ENCODE measurements around the gene STIMATE. TPM values are rescaled to one million over a fixed set of nuclear protein-coding genes. Genes with fewer than 3 reads are reported as not detected.

STIMATE gene
- total and polyA plus RNA-seq, 10 donors: 4.0 to 65.6 (median 34.0) TPM

DNA sequence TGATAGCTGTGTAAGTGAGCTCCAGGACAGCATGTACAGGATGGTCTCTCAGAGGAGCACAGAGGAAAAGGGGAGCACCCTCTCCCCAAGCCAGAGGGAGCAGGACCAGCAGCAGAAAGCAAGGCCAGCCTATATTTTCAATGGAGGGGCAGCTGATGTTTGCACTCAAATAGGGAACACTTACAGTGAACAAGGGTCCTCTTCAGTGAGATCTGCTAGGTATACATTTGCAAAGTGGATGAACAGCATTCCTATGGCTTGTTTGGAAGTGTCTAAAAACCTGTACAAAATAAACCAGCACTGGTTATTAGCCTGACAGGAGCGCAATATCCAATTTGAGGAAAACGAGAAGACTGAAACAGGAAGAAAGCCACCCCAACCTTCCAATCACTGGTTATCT, 44.9 kb downstream of the STIMATE start:
- 52 to 76% (median 63%) methylated on average over 2 of the region's 2 CpGs for WGBS, 5 donors
- TF ChIP-seq POLR2A (IDR thresholded peaks at IDR 0.05) (no peak), POLR2AphosphoS5 (IDR thresholded peaks at IDR 0.05) (no peak)
- TF ChIP-seq, protein P1, sequence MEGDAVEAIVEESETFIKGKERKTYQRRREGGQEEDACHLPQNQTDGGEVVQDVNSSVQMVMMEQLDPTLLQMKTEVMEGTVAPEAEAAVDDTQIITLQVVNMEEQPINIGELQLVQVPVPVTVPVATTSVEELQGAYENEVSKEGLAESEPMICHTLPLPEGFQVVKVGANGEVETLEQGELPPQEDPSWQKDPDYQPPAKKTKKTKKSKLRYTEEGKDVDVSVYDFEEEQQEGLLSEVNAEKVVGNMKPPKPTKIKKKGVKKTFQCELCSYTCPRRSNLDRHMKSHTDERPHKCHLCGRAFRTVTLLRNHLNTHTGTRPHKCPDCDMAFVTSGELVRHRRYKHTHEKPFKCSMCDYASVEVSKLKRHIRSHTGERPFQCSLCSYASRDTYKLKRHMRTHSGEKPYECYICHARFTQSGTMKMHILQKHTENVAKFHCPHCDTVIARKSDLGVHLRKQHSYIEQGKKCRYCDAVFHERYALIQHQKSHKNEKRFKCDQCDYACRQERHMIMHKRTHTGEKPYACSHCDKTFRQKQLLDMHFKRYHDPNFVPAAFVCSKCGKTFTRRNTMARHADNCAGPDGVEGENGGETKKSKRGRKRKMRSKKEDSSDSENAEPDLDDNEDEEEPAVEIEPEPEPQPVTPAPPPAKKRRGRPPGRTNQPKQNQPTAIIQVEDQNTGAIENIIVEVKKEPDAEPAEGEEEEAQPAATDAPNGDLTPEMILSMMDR (IDR thresholded peaks at IDR 0.05 in 8 of 11, conservative IDR thresholded peaks at IDR 0.05 in 3 of 11): no peak
- H3K4me3 ChIP-seq: no peak overlapping the region
- H3K36me3 ChIP-seq: peaks cover 0 to 98% (median 54%) of the 10 kb centered on the region in 6 donors
- no peaks in the 10 kb centered on the region for H3K27me3 ChIP-seq (replicated peaks in 1 of 7)
- intact Hi-C loops (cut with DNase I; ENCODE audit: low total_unique reads): no loop called here
- no peaks in the 10 kb centered on the region for H3K4me1 ChIP-seq
- no peak overlapping the region for H3K27ac ChIP-seq
- H3K9me3 ChIP-seq: no peaks in the 10 kb centered on the region
- DNase-seq: peak; percentile 5

DNA sequence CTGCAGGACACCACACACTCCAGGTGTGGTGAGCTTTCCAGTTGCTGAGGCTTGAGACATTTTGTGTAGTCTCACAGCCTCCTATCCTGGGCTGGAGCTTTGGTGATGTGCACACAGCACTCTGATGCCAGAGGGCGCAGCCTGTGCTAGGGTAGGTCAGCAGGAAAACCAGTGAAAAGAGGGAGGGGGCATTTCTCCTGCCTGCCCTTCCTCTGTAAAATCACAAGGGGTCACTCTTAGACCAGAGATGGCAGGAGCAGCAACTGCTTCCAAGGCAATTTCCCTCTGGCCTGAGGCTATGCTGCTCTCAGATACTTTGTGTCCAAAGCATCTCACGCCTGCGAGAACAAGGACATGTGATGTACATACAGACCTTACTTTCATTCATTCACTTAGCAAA, 46.0 kb downstream of the STIMATE start:
- WGBS, 5 donors: 76 to 91% (median 86%) methylated on average over 3 of the region's 3 CpGs
- intact Hi-C loops (cut with DNase I; ENCODE audit: low total_unique reads): no loop called here
- no peaks in the 10 kb centered on the region for H3K9me3 ChIP-seq
- DNase-seq: peak; percentile 30
- TF ChIP-seq, protein P1 (IDR thresholded peaks at IDR 0.05 in 8 of 11, conservative IDR thresholded peaks at IDR 0.05 in 3 of 11): peak in 8 of 11 experiments; percentile 34 to 59 (median 46)
- no peak for TF ChIP-seq POLR2A (IDR thresholded peaks at IDR 0.05)
- peaks cover 0 to 8% (median 2%) of the 10 kb centered on the region in 6 donors for H3K4me1 ChIP-seq
- peaks cover 0 to 97% (median 56%) of the 10 kb centered on the region in 6 donors for H3K36me3 ChIP-seq
- no peak overlapping the region for H3K4me3 ChIP-seq
- no peak overlapping the region for H3K27ac ChIP-seq
- no peaks in the 10 kb centered on the region for H3K27me3 ChIP-seq (replicated peaks in 1 of 7)

DNA sequence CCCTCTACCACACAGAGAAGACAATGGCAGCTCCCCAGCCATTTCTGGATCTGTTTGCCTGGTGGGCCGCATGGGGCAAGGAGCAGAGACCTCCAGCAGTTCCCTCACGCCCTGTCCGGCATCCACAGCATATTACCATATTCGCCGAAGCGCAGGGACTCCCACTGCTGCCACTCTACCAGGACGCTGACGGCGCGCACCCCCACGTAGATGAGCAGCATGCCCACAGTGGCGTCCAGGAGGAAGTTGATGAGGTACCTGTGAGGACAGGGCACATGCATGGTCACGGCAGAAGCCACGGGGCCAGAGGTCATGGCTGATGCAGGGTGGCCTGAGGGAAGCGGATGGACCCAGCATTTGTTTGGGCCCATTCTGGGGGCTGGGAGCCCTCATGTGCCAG, 47.7 kb downstream of the STIMATE start:
- peak; percentile 47 for DNase-seq
- TF ChIP-seq POLR2AphosphoS5 (IDR thresholded peaks at IDR 0.05) (peak in 1 of 3 donors; percentile 45), POLR2A (IDR thresholded peaks at IDR 0.05) (no peak)
- WGBS, 5 donors: 95 to 97% (median 97%) methylated on average over 14 to 15 of the region's 15 CpGs

DNA sequence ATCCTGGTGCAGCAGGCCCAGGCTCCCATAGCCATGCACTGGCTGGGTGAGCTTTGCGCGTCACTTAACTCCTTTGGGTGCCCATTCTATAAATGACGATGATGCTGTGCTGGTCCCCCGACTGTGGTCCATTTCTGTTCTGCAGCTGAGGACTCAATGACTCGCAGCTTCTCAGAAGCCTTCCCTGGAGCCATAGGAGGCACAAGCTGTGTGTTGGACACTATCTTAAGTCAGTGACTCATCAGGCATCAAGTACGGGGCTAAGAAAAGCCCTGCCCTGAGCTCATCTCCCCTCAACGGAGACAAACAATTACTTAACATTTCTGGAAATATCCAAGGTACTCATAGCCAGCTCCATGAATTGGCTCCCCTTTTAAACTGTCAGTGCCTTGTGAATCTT, 48.7 kb downstream of the STIMATE start:
- H3K4me3 ChIP-seq: no peak overlapping the region
- no peak for TF ChIP-seq POLR2AphosphoS5 (IDR thresholded peaks at IDR 0.05)
- TF ChIP-seq POLR2A (IDR thresholded peaks at IDR 0.05): no peak
- TF ChIP-seq, protein P1 (IDR thresholded peaks at IDR 0.05 in 8 of 11, conservative IDR thresholded peaks at IDR 0.05 in 3 of 11): no peak
- H3K4me1 ChIP-seq: peaks cover 0 to 36% (median 9%) of the 10 kb centered on the region in 6 donors
- DNase-seq: peak; percentile 38
- intact Hi-C loops (cut with DNase I; ENCODE audit: low total_unique reads): no loop called here
- WGBS, 5 donors: 81 to 97% (median 91%) methylated on average over 6 to 7 of the region's 7 CpGs
- H3K9me3 ChIP-seq: no peaks in the 10 kb centered on the region
- H3K36me3 ChIP-seq: peaks cover 0 to 86% (median 56%) of the 10 kb centered on the region in 6 donors
- no peaks in the 10 kb centered on the region for H3K27me3 ChIP-seq (replicated peaks in 1 of 7)
- no peak overlapping the region for H3K27ac ChIP-seq

More for the DNA sequence above, 47.7 kb downstream of the STIMATE start:
- peaks cover 0 to 25% (median 8%) of the 10 kb centered on the region in 6 donors for H3K4me1 ChIP-seq
- H3K27me3 ChIP-seq (replicated peaks in 1 of 7): no peaks in the 10 kb centered on the region
- H3K36me3 ChIP-seq: peaks cover 0 to 86% (median 56%) of the 10 kb centered on the region in 6 donors
- H3K4me3 ChIP-seq: no peak overlapping the region
- no peak overlapping the region for H3K27ac ChIP-seq
- intact Hi-C loops (cut with DNase I; ENCODE audit: low total_unique reads): no loop called here
- H3K9me3 ChIP-seq: no peaks in the 10 kb centered on the region

Measured in spleen (tissue), 11 donors.